Muscle layer of colon (tissue), 2 donors: ENCODE measurements around the gene DOCK11.
A peak's percentile ranks its signal among the peaks of the same experiment; 100 is the strongest.

Source experiments
- H3K27ac ChIP-seq: one replicate; pipeline ENCODE4 v1.7.0; 2013; ENCODE audit warnings: low read depth, mild to moderate bottlenecking, low read length, moderate library complexity
- H3K27me3 ChIP-seq, 2 donors: one replicate each; pipeline ENCODE4 v1.7.0; 2013; ENCODE audit warnings: low read length in 2 of 2, mild to moderate bottlenecking in 2 of 2; ENCODE audit not compliant: insufficient read depth in 2 of 2, control insufficient read depth in 1 of 2
- H3K36me3 ChIP-seq: one replicate; pipeline ENCODE4 v1.7.0; 2013; ENCODE audit warnings: mild to moderate bottlenecking, low read length; ENCODE audit not compliant: insufficient read depth
- H3K4me1 ChIP-seq: one replicate; pipeline ENCODE4 v1.7.0; 2013; ENCODE audit warnings: mild to moderate bottlenecking, low read length; ENCODE audit not compliant: insufficient read depth
- H3K4me3 ChIP-seq, 2 donors: one replicate each; pipeline ENCODE4 v1.7.0; 2013; ENCODE audit warnings: low read length in 2 of 2, low read depth in 1 of 2, mild to moderate bottlenecking in 1 of 2, moderate library complexity in 1 of 2
- H3K9ac ChIP-seq: one replicate; pipeline ENCODE4 v1.7.0; 2013; ENCODE audit warnings: low read length
- H3K9me3 ChIP-seq: one replicate; pipeline ENCODE4 v1.7.0; 2013; ENCODE audit warnings: mild to moderate bottlenecking, low read length
- donor health status: abdominal sarcoma.
- donor health status: Adenocarcinoma of cecum.

DOCK11 gene

GRCh38 chrX:118644378-118644777, 148.8 kb downstream of the DOCK11 start:
- Histone ChIP-seq H3K4me1 (no peaks in the 10 kb centered on the region), H3K27me3 (no peaks in the 10 kb centered on the region), H3K9ac (no peak overlapping the region), H3K27ac (peak overlapping the region; percentile 7), H3K9me3 (no peaks in the 10 kb centered on the region), H3K36me3 (peaks cover 7% of the 10 kb centered on the region), H3K4me3 (no peak overlapping the region)

- H3K36me3 ChIP-seq = no peaks in the 10 kb centered on the region
- H3K9ac ChIP-seq = no peak overlapping the region
- no peak overlapping the region for H3K27ac ChIP-seq
Observed at GRCh38 chrX:118652717-118653116, 157.1 kb downstream of the DOCK11 start.

GRCh38 chrX:118654331-118654730, 158.7 kb downstream of the DOCK11 start:
- H3K9me3 ChIP-seq = no peaks in the 10 kb centered on the region
- no peaks in the 10 kb centered on the region for H3K4me1 ChIP-seq
- H3K4me3 ChIP-seq = no peak overlapping the region
- no peaks in the 10 kb centered on the region for H3K36me3 ChIP-seq
- no peak overlapping the region for H3K9ac ChIP-seq
- H3K27ac ChIP-seq = no peak overlapping the region
- peaks cover 0 to 5% of the 10 kb centered on the region in 2 donors for H3K27me3 ChIP-seq

More at GRCh38 chrX:118652717-118653116, 157.1 kb downstream of the DOCK11 start:
- Histone ChIP-seq H3K27me3 (peaks cover 0 to 5% of the 10 kb centered on the region in 2 donors), H3K4me1 (no peaks in the 10 kb centered on the region), H3K9me3 (no peaks in the 10 kb centered on the region), H3K4me3 (no peak overlapping the region)

GRCh38 chrX:118655561-118656246, 160.1 kb downstream of the DOCK11 start:
- Histone ChIP-seq H3K9ac (no peak overlapping the region), H3K36me3 (no peaks in the 10 kb centered on the region), H3K4me1 (no peaks in the 10 kb centered on the region), H3K27me3 (peaks cover 0 to 5% of the 10 kb centered on the region in 2 donors), H3K9me3 (no peaks in the 10 kb centered on the region), H3K27ac (no peak overlapping the region), H3K4me3 (no peak overlapping the region)

GRCh38 chrX:118657413-118657812, 161.8 kb downstream of the DOCK11 start:
- Histone ChIP-seq H3K27me3 (peaks cover 0 to 5% of the 10 kb centered on the region in 2 donors), H3K9ac (no peak overlapping the region), H3K27ac (no peak overlapping the region), H3K36me3 (no peaks in the 10 kb centered on the region), H3K9me3 (no peaks in the 10 kb centered on the region), H3K4me1 (no peaks in the 10 kb centered on the region), H3K4me3 (no peak overlapping the region)

- H3K9me3 ChIP-seq = no peaks in the 10 kb centered on the region
- H3K4me1 ChIP-seq = no peaks in the 10 kb centered on the region
- peaks cover 0 to 5% of the 10 kb centered on the region in 2 donors for H3K27me3 ChIP-seq
- H3K27ac ChIP-seq = no peak overlapping the region
- H3K36me3 ChIP-seq = no peaks in the 10 kb centered on the region
- no peak overlapping the region for H3K4me3 ChIP-seq
- no peak overlapping the region for H3K9ac ChIP-seq
Observed at GRCh38 chrX:118660085-118660484, 164.5 kb downstream of the DOCK11 start.

GRCh38 chrX:118665204-118665603, 169.6 kb downstream of the DOCK11 start:
- no peak overlapping the region for H3K4me3 ChIP-seq
- H3K4me1 ChIP-seq = no peaks in the 10 kb centered on the region
- H3K9ac ChIP-seq = no peak overlapping the region

GRCh38 chrX:118666521-118666920, 170.9 kb downstream of the DOCK11 start:
- Histone ChIP-seq H3K27ac (no peak overlapping the region), H3K27me3 (no peaks in the 10 kb centered on the region), H3K4me1 (no peaks in the 10 kb centered on the region), H3K36me3 (no peaks in the 10 kb centered on the region), H3K4me3 (no peak overlapping the region), H3K9me3 (no peaks in the 10 kb centered on the region), H3K9ac (no peak overlapping the region)

More at GRCh38 chrX:118665204-118665603, 169.6 kb downstream of the DOCK11 start:
- H3K36me3 ChIP-seq = no peaks in the 10 kb centered on the region
- no peaks in the 10 kb centered on the region for H3K27me3 ChIP-seq
- no peaks in the 10 kb centered on the region for H3K9me3 ChIP-seq
- H3K27ac ChIP-seq = no peak overlapping the region

GRCh38 chrX:118669435-118669834, 173.8 kb downstream of the DOCK11 start:
- H3K9ac ChIP-seq = no peak overlapping the region
- no peaks in the 10 kb centered on the region for H3K4me1 ChIP-seq
- H3K4me3 ChIP-seq = no peak overlapping the region
- no peaks in the 10 kb centered on the region for H3K9me3 ChIP-seq
- no peaks in the 10 kb centered on the region for H3K36me3 ChIP-seq
- no peaks in the 10 kb centered on the region for H3K27me3 ChIP-seq
- H3K27ac ChIP-seq = no peak overlapping the region

GRCh38 chrX:118675326-118675965, 179.8 kb downstream of the DOCK11 start:
- Histone ChIP-seq H3K27ac (no peak overlapping the region), H3K27me3 (no peaks in the 10 kb centered on the region), H3K4me3 (no peak overlapping the region), H3K36me3 (no peaks in the 10 kb centered on the region), H3K9me3 (no peaks in the 10 kb centered on the region), H3K4me1 (no peaks in the 10 kb centered on the region), H3K9ac (no peak overlapping the region)

- no peaks in the 10 kb centered on the region for H3K9me3 ChIP-seq
- no peaks in the 10 kb centered on the region for H3K4me1 ChIP-seq
- H3K9ac ChIP-seq = no peak overlapping the region
- H3K36me3 ChIP-seq = no peaks in the 10 kb centered on the region
- H3K27ac ChIP-seq = no peak overlapping the region
- no peaks in the 10 kb centered on the region for H3K27me3 ChIP-seq
- no peak overlapping the region for H3K4me3 ChIP-seq
Observed at GRCh38 chrX:118675966-118676349, 180.3 kb downstream of the DOCK11 start.

- Histone ChIP-seq H3K27me3 (no peaks in the 10 kb centered on the region), H3K9ac (no peak overlapping the region), H3K27ac (no peak overlapping the region), H3K4me1 (no peaks in the 10 kb centered on the region), H3K36me3 (no peaks in the 10 kb centered on the region), H3K9me3 (no peaks in the 10 kb centered on the region), H3K4me3 (no peak overlapping the region)
Observed at GRCh38 chrX:118677318-118677717, 181.7 kb downstream of the DOCK11 start.
